Endothelial cell of hepatic sinusoid (primary cell): Measurements from ENCODE around the gene ZPBP2.

Source experiments
- in situ Hi-C: cut with HindIII; loops from 2 replicates; pipeline ENCODE4 v1.10.0; 2017; ENCODE audit warnings: low sequenced_read_pairs

ZPBP2 gene

GRCh38 chr17:39903158-39903884 lies 35.3 kb downstream of the ZPBP2 start:
- in situ Hi-C loops: no loop called here

- in situ Hi-C loops: no loop called here
Observed at GRCh38 chr17:39904990-39905288, 36.9 kb downstream of the ZPBP2 start.

GRCh38 chr17:39908789-39909352 lies 40.9 kb downstream of the ZPBP2 start:
- in situ Hi-C loops: no loop called here

- in situ Hi-C loops: no loop called here
Observed at GRCh38 chr17:39913989-39914388, 46.0 kb downstream of the ZPBP2 start.

- in situ Hi-C loops: no loop called here
Observed at GRCh38 chr17:39915559-39915958, 47.6 kb downstream of the ZPBP2 start.

- in situ Hi-C loops: no loop called here
Observed at GRCh38 chr17:39916918-39917317, 48.9 kb downstream of the ZPBP2 start.

- in situ Hi-C loops: no loop called here
Observed at GRCh38 chr17:39919087-39919683, 51.2 kb downstream of the ZPBP2 start.

- in situ Hi-C loops: no loop called here
Observed at GRCh38 chr17:39920218-39921210, 52.5 kb downstream of the ZPBP2 start.

GRCh38 chr17:39921323-39921722 lies 53.3 kb downstream of the ZPBP2 start:
- in situ Hi-C loops: no loop called here

- in situ Hi-C loops: no loop called here
Observed at GRCh38 chr17:39922006-39922405, 54.0 kb downstream of the ZPBP2 start.

- in situ Hi-C loops: no loop called here
Observed at GRCh38 chr17:39923230-39923629, 55.2 kb downstream of the ZPBP2 start.

GRCh38 chr17:39923836-39924690 lies 56.1 kb downstream of the ZPBP2 start:
- in situ Hi-C loops: no loop called here

GRCh38 chr17:39924691-39925055 lies 56.7 kb downstream of the ZPBP2 start:
- in situ Hi-C loops: no loop called here

- in situ Hi-C loops: no loop called here
Observed at GRCh38 chr17:39925282-39926134, 57.5 kb downstream of the ZPBP2 start.

GRCh38 chr17:39926135-39926587 lies 58.2 kb downstream of the ZPBP2 start:
- in situ Hi-C loops: no loop called here

- in situ Hi-C loops: no loop called here
Observed at GRCh38 chr17:39926588-39927100, 58.6 kb downstream of the ZPBP2 start.
